Keratinocyte (primary cell): ENCODE measurements around the gene ZNF185. TPM values are rescaled to one million over a fixed set of nuclear protein-coding genes. Genes with fewer than 3 reads are reported as not detected.

Experiments
- DNase-seq: peaks from one replicate; pipeline ENCODE4 v3.0.0-alpha.2; 2011; ENCODE audit warnings: low read depth, missing footprints, low spot score
- FAIRE-seq: peaks from 2 replicates; lab custom pipeline; 2011; peaks lifted over from hg19 to GRCh38; lab: Jason Lieb, UNC
- H2AFZ ChIP-seq: 2 replicates; pipeline ENCODE4 v1.6.0; 2012; ENCODE audit warnings: low read length, control low read depth, inconsistent platforms; ENCODE audit not compliant: control insufficient read depth
- H3K27ac ChIP-seq: 2 replicates; pipeline ENCODE4 v1.5.1; 2011; ENCODE audit warnings: low read length; ENCODE audit not compliant: control insufficient read depth, insufficient read depth
- H3K27me3 ChIP-seq: 3 replicates; pipeline ENCODE4 v1.6.0; 2011; ENCODE audit warnings: low read length; ENCODE audit not compliant: control insufficient read depth, insufficient read depth; ENCODE audit errors: extremely low read depth
- H3K36me3 ChIP-seq, 2 experiments: 2 replicates in 1 of 2; 3 replicates in 1 of 2; pipeline ENCODE4 v1.5.1; 2011; ENCODE audit warnings: low read length in 2 of 2, mild to moderate bottlenecking in 1 of 2; ENCODE audit not compliant: control insufficient read depth in 2 of 2, insufficient read depth in 2 of 2; ENCODE audit errors: extremely low read depth in 1 of 2
- H3K4me1 ChIP-seq: 3 replicates; pipeline ENCODE4 v1.5.1; 2011; ENCODE audit warnings: low read length; ENCODE audit not compliant: control insufficient read depth, insufficient read depth; ENCODE audit errors: extremely low read depth
- H3K4me2 ChIP-seq: 3 replicates; pipeline ENCODE4 v1.6.0; 2011; ENCODE audit warnings: low read depth, low read length; ENCODE audit not compliant: control insufficient read depth, insufficient read depth; ENCODE audit errors: extremely low read depth
- H3K4me3 ChIP-seq, 3 experiments: fragments of 200-600 bp in 1 of 3; sonication (generic) in 1 of 3; 2 replicates in 2 of 3; 3 replicates in 1 of 3; pipeline ENCODE4 v1.5.1; 2011 to 2016; ENCODE audit warnings: low read length in 3 of 3, mild to moderate bottlenecking in 3 of 3, control low read depth in 2 of 3, inconsistent platforms in 1 of 3, low read depth in 1 of 3, mixed read lengths in 1 of 3, mixed run types in 1 of 3, moderate library complexity in 1 of 3; ENCODE audit not compliant: control insufficient read depth in 2 of 3, insufficient read depth in 2 of 3; ENCODE audit errors: extremely low read depth in 1 of 3
- H3K79me2 ChIP-seq: 2 replicates; pipeline ENCODE4 v1.6.0; 2012; ENCODE audit warnings: low read length; ENCODE audit not compliant: control insufficient read depth, insufficient read depth
- H3K9ac ChIP-seq: 3 replicates; pipeline ENCODE4 v1.6.0; 2011; ENCODE audit warnings: low read length; ENCODE audit not compliant: control insufficient read depth, insufficient read depth; ENCODE audit errors: extremely low read depth
- H3K9me1 ChIP-seq: 3 replicates; pipeline ENCODE4 v1.6.0; 2011; ENCODE audit warnings: low read length; ENCODE audit not compliant: control insufficient read depth, insufficient read depth; ENCODE audit errors: extremely low read depth
- H3K9me3 ChIP-seq: 2 replicates; pipeline ENCODE4 v1.5.1; 2012; ENCODE audit warnings: low read depth, low read length; ENCODE audit not compliant: control insufficient read depth
- H4K20me1 ChIP-seq: 3 replicates; pipeline ENCODE4 v1.6.0; 2011; ENCODE audit warnings: low read length; ENCODE audit not compliant: control insufficient read depth, insufficient read depth; ENCODE audit errors: extremely low read depth
- EZH2 ChIP-seq: IDR thresholded peaks from one replicate; pipeline ENCODE4 v1.6.1; 2012; ENCODE audit warnings: inconsistent platforms, mild to moderate bottlenecking, low read length, moderate library complexity
- dilution Hi-C: fragments of 300-500 bp; cut with MboI; formaldehyde crosslinking; loops from one replicate; pipeline ENCODE4 v1.7.0; 2020; ENCODE audit warnings: low sequenced_read_pairs; ENCODE audit not compliant: extremely low pct_ligation_motif_present
- polyA plus RNA-seq, 5 experiments: library from polyadenylated mRNA; depleted of rRNA in 3 of 5; stranded (reverse) in 3 of 5; stranded (forward) in 1 of 5; unstranded in 1 of 5; fragments of >200 nt; gene quantifications; 1 replicate in 1 of 5; 2 replicates in 3 of 5; 3 replicates in 1 of 5; pipeline versions ENCODE4 v1.2.1 to v1.2.3, GENCODE V29; 2011 to 2012; ENCODE audit warnings: missing spikeins in 2 of 5, low read depth in 1 of 5, low replicate concordance in 1 of 5
- TF ChIP-seq, protein P1 (sequence below), 3 experiments: IDR thresholded peaks in 1 of 3; conservative IDR thresholded peaks in 1 of 3; optimal IDR thresholded peaks in 1 of 3; 2 replicates in 2 of 3; 3 replicates in 1 of 3; pipeline versions ENCODE3 to v1.5.1; 2011; ENCODE audit warnings: low read length in 3 of 3, mild to moderate bottlenecking in 3 of 3, moderate library complexity in 2 of 3, control low read depth in 1 of 3, inconsistent platforms in 1 of 3; ENCODE audit not compliant: insufficient read depth in 2 of 3; ENCODE audit errors: extremely low read depth in 1 of 3

Gene ZNF185
- polyA plus RNA-seq, 1 donor (not counting 4 experiments of a cell fraction or from before 2014, with no cell fraction given) = 55.6 TPM

DNA sequence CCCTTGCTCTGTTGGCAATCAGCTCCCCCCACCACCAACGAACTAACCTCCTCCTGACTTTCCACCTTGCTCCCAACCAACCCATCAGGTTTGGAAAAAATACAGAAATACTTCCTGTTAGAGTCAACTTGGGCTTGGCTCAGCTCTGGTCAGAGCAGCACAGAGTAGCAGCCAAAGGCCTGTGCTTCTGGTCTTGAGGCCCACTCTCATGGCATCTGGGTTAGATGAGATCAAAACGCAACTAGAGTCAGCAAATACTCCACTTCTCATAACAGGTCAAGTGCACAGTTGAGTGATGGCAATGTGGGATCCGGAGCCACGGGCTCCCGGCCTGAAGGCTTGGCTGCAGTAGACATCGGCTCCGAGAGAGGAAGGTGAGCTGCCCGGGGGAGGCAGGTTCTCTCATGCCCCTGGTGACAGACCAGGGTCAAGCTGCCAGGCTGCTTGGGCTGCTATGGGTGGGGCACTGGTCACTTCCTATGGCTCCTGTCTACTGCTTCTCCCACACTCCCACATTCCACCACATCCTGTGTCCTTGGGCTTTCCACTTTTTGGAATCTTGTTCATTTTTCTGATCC is 34.8 kb downstream of the ZNF185 start:
- Histone ChIP-seq H3K4me3 (no peak overlapping the region), H3K27me3 (no peaks in the 10 kb centered on the region), H3K79me2 (no peaks in the 10 kb centered on the region), H3K9me1 (no peaks in the 10 kb centered on the region), H3K4me2 (no peak overlapping the region), H3K9me3 (no peaks in the 10 kb centered on the region), H3K9ac (no peak overlapping the region), H3K27ac (no peak overlapping the region), H4K20me1 (no peaks in the 10 kb centered on the region), H3K36me3 (peaks cover 0 to 1% of the 10 kb centered on the region in 2 experiments), H2AFZ (no peak overlapping the region), H3K4me1 (no peaks in the 10 kb centered on the region)
- TF ChIP-seq EZH2 = no peak
- DNase-seq (no peak), FAIRE-seq (no peak)
- dilution Hi-C loops = no loop called here

DNA sequence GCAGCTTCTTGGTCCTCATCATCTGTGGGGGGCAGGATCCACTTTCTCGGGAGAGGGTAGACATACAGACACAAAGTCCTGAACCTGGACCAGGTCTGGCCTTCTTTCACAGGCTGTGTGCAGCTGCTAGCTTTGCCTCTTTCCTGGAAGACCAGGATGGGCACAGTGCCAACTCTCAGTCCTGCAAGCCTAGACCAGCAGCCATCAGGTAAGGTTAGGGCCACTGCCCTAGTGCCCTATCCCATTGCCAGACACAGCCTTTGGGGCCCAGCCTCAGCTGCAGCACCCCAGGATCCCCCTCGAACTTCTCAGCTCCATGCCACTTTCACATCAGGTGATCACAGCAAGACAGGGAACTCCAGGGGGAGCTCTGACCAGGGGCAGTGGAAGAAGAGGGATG is 38.4 kb downstream of the ZNF185 start:
- H3K9me3 ChIP-seq = no peaks in the 10 kb centered on the region
- dilution Hi-C loops = no loop called here
- TF ChIP-seq EZH2 = no peak
- TF ChIP-seq, protein P1, sequence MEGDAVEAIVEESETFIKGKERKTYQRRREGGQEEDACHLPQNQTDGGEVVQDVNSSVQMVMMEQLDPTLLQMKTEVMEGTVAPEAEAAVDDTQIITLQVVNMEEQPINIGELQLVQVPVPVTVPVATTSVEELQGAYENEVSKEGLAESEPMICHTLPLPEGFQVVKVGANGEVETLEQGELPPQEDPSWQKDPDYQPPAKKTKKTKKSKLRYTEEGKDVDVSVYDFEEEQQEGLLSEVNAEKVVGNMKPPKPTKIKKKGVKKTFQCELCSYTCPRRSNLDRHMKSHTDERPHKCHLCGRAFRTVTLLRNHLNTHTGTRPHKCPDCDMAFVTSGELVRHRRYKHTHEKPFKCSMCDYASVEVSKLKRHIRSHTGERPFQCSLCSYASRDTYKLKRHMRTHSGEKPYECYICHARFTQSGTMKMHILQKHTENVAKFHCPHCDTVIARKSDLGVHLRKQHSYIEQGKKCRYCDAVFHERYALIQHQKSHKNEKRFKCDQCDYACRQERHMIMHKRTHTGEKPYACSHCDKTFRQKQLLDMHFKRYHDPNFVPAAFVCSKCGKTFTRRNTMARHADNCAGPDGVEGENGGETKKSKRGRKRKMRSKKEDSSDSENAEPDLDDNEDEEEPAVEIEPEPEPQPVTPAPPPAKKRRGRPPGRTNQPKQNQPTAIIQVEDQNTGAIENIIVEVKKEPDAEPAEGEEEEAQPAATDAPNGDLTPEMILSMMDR (optimal IDR thresholded peaks at IDR 0.05 in 1 of 3, IDR thresholded peaks at IDR 0.05 in 1 of 3, conservative IDR thresholded peaks at IDR 0.05 in 1 of 3; ENCODE audit: extremely low read depth in 1 of 3, insufficient read depth in 2 of 3, low read length in 3 of 3) = no peak

DNA sequence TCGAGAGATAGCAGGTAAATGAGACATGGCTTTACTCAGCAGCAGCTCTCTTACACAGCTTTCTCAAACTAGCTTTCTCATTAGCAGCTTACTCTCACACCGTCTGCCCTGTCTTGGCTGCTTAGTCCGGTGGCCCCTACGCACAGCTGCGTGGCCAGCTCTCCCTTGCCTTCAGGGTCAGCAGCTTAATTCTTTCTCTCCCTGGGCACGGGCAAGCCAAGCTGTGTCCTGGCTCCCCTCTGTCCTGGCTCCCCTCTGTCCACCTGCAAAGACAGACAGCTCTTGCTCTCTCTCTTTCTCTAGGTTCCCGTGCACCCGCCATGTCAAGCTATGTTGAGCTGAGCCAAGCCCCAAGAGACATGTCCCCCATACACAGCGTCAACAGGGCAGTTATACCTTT is 39.4 kb downstream of the ZNF185 start:
- TF ChIP-seq EZH2 = no peak
- TF ChIP-seq, protein P1 (optimal IDR thresholded peaks at IDR 0.05 in 1 of 3, IDR thresholded peaks at IDR 0.05 in 1 of 3, conservative IDR thresholded peaks at IDR 0.05 in 1 of 3; ENCODE audit: extremely low read depth in 1 of 3, insufficient read depth in 2 of 3, low read length in 3 of 3) = no peak
- H3K9ac ChIP-seq = no peak overlapping the region
- H3K36me3 ChIP-seq = peaks cover 0 to 1% of the 10 kb centered on the region in 2 experiments
- no peak overlapping the region for H3K4me2 ChIP-seq
- no peaks in the 10 kb centered on the region for H3K27me3 ChIP-seq
- H3K27ac ChIP-seq = no peak overlapping the region
- H3K9me3 ChIP-seq = no peaks in the 10 kb centered on the region
- H3K4me3 ChIP-seq = no peak overlapping the region
- no peaks in the 10 kb centered on the region for H3K79me2 ChIP-seq
- no peaks in the 10 kb centered on the region for H3K9me1 ChIP-seq
- FAIRE-seq = no peak
- no peaks in the 10 kb centered on the region for H4K20me1 ChIP-seq
- no peak overlapping the region for H2AFZ ChIP-seq
- peaks cover 2% of the 10 kb centered on the region for H3K4me1 ChIP-seq
- DNase-seq = no peak
- dilution Hi-C loops = no loop called here

More for the DNA sequence above, 38.4 kb downstream of the ZNF185 start:
- H3K9ac ChIP-seq = no peak overlapping the region
- H3K4me1 ChIP-seq = no peaks in the 10 kb centered on the region
- H3K4me3 ChIP-seq = no peak overlapping the region
- H3K27ac ChIP-seq = no peak overlapping the region
- no peaks in the 10 kb centered on the region for H4K20me1 ChIP-seq
- H3K79me2 ChIP-seq = no peaks in the 10 kb centered on the region
- H2AFZ ChIP-seq = no peak overlapping the region
- FAIRE-seq (no peak), DNase-seq (no peak)
- H3K4me2 ChIP-seq = no peak overlapping the region
- H3K9me1 ChIP-seq = no peaks in the 10 kb centered on the region
- H3K36me3 ChIP-seq = peaks cover 0 to 1% of the 10 kb centered on the region in 2 experiments
- H3K27me3 ChIP-seq = no peaks in the 10 kb centered on the region
